Measurements from ENCODE around the gene BAZ1A.
"Not testable (repeated sequence)": the region's sequence is repeated elsewhere in the genome, so short reads cannot be mapped to it uniquely, and the experiment has no call there.

BAZ1A gene

GRCh38 chr14:34806257-34806656, 68.9 kb downstream of the BAZ1A start:
- H3K18ac ChIP-seq (ENCODE audit: low read length) = no peak overlapping the region
- no peak overlapping the region for H3K4ac ChIP-seq (ENCODE audit: low read depth, low read length)
- DNase-seq = no peak
- H3K79me2 ChIP-seq (ENCODE audit: control insufficient read depth, insufficient read depth, low read length) = no peaks in the 10 kb centered on the region
- no peaks in the 10 kb centered on the region for H3K4me1 ChIP-seq (ENCODE audit: control insufficient read depth, low read depth, low read length)
- H4K5ac ChIP-seq (ENCODE audit: low read length) = no peak overlapping the region
- H2BK120ac ChIP-seq (ENCODE audit: low read depth, low read length) = no peak overlapping the region
- no CpG with 5 or more reads among the region's 3 CpGs for WGBS (ENCODE audit: extremely low coverage, insufficient coverage, low lambda C conversion rate)
- no peaks in the 10 kb centered on the region for H3K79me1 ChIP-seq (ENCODE audit: low read length)
- no peak overlapping the region for H3K4me3 ChIP-seq (ENCODE audit: low read length)
- H3K27me3 ChIP-seq (ENCODE audit: insufficient read depth, low read length, poor library complexity) = no peaks in the 10 kb centered on the region
- no peak overlapping the region for H3K9ac ChIP-seq (ENCODE audit: low read length)
- no peak overlapping the region for H3K56ac ChIP-seq (ENCODE audit: low read length)
- no peak overlapping the region for H2BK15ac ChIP-seq (replicated peaks; ENCODE audit: low read depth)
- peaks cover 1% of the 10 kb centered on the region for H3K36me3 ChIP-seq (ENCODE audit: control insufficient read depth, insufficient read depth, low read length)
- no peak overlapping the region for H2AK5ac ChIP-seq (ENCODE audit: low read length)
- no peak overlapping the region for H3K4me2 ChIP-seq (ENCODE audit: low read length)
- H3K27ac ChIP-seq (ENCODE audit: low read depth, low read length) = no peak overlapping the region
- no peak overlapping the region for H2BK5ac ChIP-seq (ENCODE audit: low read length)
- no peak overlapping the region for H4K8ac ChIP-seq (ENCODE audit: low read depth, low read length)
- H3K23ac ChIP-seq (ENCODE audit: low read length) = no peak overlapping the region

DNA sequence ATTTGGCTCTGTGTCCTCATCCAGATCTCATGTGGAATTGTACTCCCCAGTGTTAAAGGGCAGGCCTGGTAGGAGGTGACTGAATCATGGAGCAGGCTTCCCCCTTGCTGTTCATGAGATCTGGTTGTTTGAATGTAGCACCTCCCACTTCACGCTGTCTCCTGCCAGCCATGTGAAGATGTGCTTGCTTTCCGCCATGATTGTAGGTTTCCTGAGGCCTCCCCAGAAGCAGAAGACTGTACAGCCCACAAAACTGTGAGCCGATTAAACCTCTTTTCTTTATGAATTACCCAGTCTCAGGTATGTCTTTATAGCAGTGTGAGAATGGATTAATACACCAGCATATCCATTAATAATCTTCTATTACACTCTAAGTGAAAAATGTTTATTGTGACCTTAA, 70.2 kb downstream of the BAZ1A start:
- Histone ChIP-seq H2BK120ac (ENCODE audit: low read depth, low read length) (no peak overlapping the region), H2AK5ac (ENCODE audit: low read length) (no peak overlapping the region), H3K36me3 (ENCODE audit: control insufficient read depth, insufficient read depth, low read length) (peaks cover 1% of the 10 kb centered on the region), H2BK15ac (replicated peaks; ENCODE audit: low read depth) (no peak overlapping the region), H4K5ac (ENCODE audit: low read length) (no peak overlapping the region), H3K79me2 (ENCODE audit: control insufficient read depth, insufficient read depth, low read length) (no peaks in the 10 kb centered on the region), H3K4ac (ENCODE audit: low read depth, low read length) (no peak overlapping the region), H3K27ac (ENCODE audit: low read depth, low read length) (no peak overlapping the region), H3K4me2 (ENCODE audit: low read length) (no peak overlapping the region), H3K27me3 (ENCODE audit: insufficient read depth, low read length, poor library complexity) (no peaks in the 10 kb centered on the region), H3K9ac (ENCODE audit: low read length) (no peak overlapping the region), H3K56ac (ENCODE audit: low read length) (no peak overlapping the region), H3K4me1 (ENCODE audit: control insufficient read depth, low read depth, low read length) (no peaks in the 10 kb centered on the region), H3K4me3 (ENCODE audit: low read length) (no peak overlapping the region), H3K79me1 (ENCODE audit: low read length) (no peaks in the 10 kb centered on the region), H4K8ac (ENCODE audit: low read depth, low read length) (no peak overlapping the region), H3K23ac (ENCODE audit: low read length) (no peak overlapping the region), H2BK5ac (ENCODE audit: low read length) (no peak overlapping the region), H3K18ac (ENCODE audit: low read length) (no peak overlapping the region)
- DNase-seq = peak; percentile 30
- no CpG with 5 or more reads among the region's 3 CpGs for WGBS (ENCODE audit: extremely low coverage, insufficient coverage, low lambda C conversion rate)

DNA sequence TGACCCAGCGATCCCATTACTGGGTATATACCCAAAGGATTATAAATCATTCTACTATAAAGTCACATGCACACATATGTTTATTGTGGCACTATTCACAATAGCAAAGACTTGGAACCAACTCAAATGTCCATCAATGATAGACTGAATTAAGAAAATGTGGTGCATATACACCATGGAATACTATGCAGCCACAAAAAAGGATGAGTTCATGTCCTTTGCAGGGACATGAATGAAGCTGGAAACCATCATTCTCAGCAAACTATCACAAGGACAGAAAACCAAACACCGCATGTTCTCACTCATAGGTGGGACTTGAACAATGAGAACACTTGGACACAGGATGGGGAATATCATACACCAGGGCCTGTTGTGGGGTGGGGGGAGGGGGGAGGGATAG, 76.3 kb downstream of the BAZ1A start:
- H2BK120ac ChIP-seq (ENCODE audit: low read depth, low read length); H3K4ac ChIP-seq (ENCODE audit: low read depth, low read length); H3K4me3 ChIP-seq (ENCODE audit: low read length); H3K79me2 ChIP-seq (ENCODE audit: control insufficient read depth, insufficient read depth, low read length); H3K56ac ChIP-seq (ENCODE audit: low read length); H3K18ac ChIP-seq (ENCODE audit: low read length); H3K9ac ChIP-seq (ENCODE audit: low read length); H2BK5ac ChIP-seq (ENCODE audit: low read length); H4K5ac ChIP-seq (ENCODE audit: low read length); H2BK15ac ChIP-seq (replicated peaks; ENCODE audit: low read depth); H3K27ac ChIP-seq (ENCODE audit: low read depth, low read length); DNase-seq; H3K23ac ChIP-seq (ENCODE audit: low read length); H3K36me3 ChIP-seq (ENCODE audit: control insufficient read depth, insufficient read depth, low read length); H4K8ac ChIP-seq (ENCODE audit: low read depth, low read length); H3K79me1 ChIP-seq (ENCODE audit: low read length); H3K27me3 ChIP-seq (ENCODE audit: insufficient read depth, low read length, poor library complexity); H3K4me2 ChIP-seq (ENCODE audit: low read length); H3K4me1 ChIP-seq (ENCODE audit: control insufficient read depth, low read depth, low read length); H2AK5ac ChIP-seq (ENCODE audit: low read length): not testable (repeated sequence)
- WGBS (ENCODE audit: extremely low coverage, insufficient coverage, low lambda C conversion rate) = no CpG with 5 or more reads among the region's 2 CpGs

DNA sequence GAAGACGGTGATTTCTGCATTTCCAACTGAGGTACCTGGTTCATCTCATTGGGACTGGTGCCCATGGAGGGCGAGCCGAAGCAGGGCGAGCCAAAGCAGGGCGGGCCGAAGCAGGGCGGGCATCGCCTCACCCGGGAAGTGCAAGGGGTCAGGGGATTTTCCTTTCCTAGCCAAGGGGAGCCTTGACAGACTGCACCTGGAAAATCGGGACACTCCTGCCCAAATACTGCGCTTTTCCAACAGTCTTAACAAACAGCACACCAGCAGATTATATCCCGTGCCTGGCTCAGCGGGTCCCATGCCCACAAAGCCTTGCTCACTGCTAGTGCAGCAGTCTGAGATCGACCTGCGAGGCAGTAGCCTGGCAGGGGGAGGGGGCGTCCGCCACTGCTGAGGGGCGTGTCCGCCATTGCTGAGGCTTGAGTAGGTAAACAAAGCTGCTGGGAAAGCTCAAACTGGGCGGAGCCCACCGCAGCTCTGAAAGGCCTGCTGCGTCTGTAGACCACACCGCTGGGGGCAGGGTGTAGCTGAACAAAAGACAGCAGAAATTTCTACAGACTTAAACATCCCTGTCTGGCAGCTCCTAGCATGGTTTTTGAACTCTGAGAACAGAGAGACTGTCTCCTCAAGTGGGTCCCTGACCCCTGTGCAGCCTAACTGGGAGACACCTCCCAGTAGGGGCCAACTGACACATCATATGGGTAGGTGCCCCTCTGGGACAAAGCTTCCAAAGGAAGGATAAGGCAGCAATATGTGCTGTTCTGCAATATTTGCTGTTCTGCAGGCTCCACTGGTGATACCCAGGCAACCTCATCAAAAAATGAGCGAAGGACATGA, 77.2 kb downstream of the BAZ1A start:
- no peak overlapping the region for H4K8ac ChIP-seq (ENCODE audit: low read depth, low read length)
- H3K36me3 ChIP-seq (ENCODE audit: control insufficient read depth, insufficient read depth, low read length) = peaks cover 5% of the 10 kb centered on the region
- no peak overlapping the region for H3K4me3 ChIP-seq (ENCODE audit: low read length)
- H3K18ac ChIP-seq (ENCODE audit: low read length) = no peak overlapping the region
- H2BK5ac ChIP-seq (ENCODE audit: low read length) = no peak overlapping the region
- H2BK15ac ChIP-seq (replicated peaks; ENCODE audit: low read depth) = no peak overlapping the region
- H3K56ac ChIP-seq (ENCODE audit: low read length) = no peak overlapping the region
- H3K27me3 ChIP-seq (ENCODE audit: insufficient read depth, low read length, poor library complexity) = no peaks in the 10 kb centered on the region
- no CpG with 5 or more reads among the region's 24 CpGs for WGBS (ENCODE audit: extremely low coverage, insufficient coverage, low lambda C conversion rate)
- H4K5ac ChIP-seq (ENCODE audit: low read length) = no peak overlapping the region
- no peak overlapping the region for H3K9ac ChIP-seq (ENCODE audit: low read length)
- DNase-seq = peak; percentile 9
- no peaks in the 10 kb centered on the region for H3K4me1 ChIP-seq (ENCODE audit: control insufficient read depth, low read depth, low read length)
- H3K4ac ChIP-seq (ENCODE audit: low read depth, low read length) = no peak overlapping the region
- no peak overlapping the region for H3K4me2 ChIP-seq (ENCODE audit: low read length)
- H2AK5ac ChIP-seq (ENCODE audit: low read length) = no peak overlapping the region
- H2BK120ac ChIP-seq (ENCODE audit: low read depth, low read length) = no peak overlapping the region
- no peak overlapping the region for H3K23ac ChIP-seq (ENCODE audit: low read length)
- no peaks in the 10 kb centered on the region for H3K79me1 ChIP-seq (ENCODE audit: low read length)
- H3K79me2 ChIP-seq (ENCODE audit: control insufficient read depth, insufficient read depth, low read length) = no peaks in the 10 kb centered on the region
- no peak overlapping the region for H3K27ac ChIP-seq (ENCODE audit: low read depth, low read length)

GRCh38 chr14:34796902-34797301, 78.3 kb downstream of the BAZ1A start:
- no peak for DNase-seq
- Histone ChIP-seq H3K4me2 (ENCODE audit: low read length) (no peak overlapping the region), H2BK120ac (ENCODE audit: low read depth, low read length) (no peak overlapping the region), H3K56ac (ENCODE audit: low read length) (no peak overlapping the region), H4K5ac (ENCODE audit: low read length) (no peak overlapping the region), H2BK5ac (ENCODE audit: low read length) (no peak overlapping the region), H3K23ac (ENCODE audit: low read length) (no peak overlapping the region), H3K27ac (ENCODE audit: low read depth, low read length) (no peak overlapping the region), H3K4me3 (ENCODE audit: low read length) (no peak overlapping the region), H3K79me1 (ENCODE audit: low read length) (no peaks in the 10 kb centered on the region), H3K36me3 (ENCODE audit: control insufficient read depth, insufficient read depth, low read length) (peaks cover 4% of the 10 kb centered on the region), H3K27me3 (ENCODE audit: insufficient read depth, low read length, poor library complexity) (no peaks in the 10 kb centered on the region), H3K9ac (ENCODE audit: low read length) (no peak overlapping the region), H3K4ac (ENCODE audit: low read depth, low read length) (no peak overlapping the region), H3K79me2 (ENCODE audit: control insufficient read depth, insufficient read depth, low read length) (no peaks in the 10 kb centered on the region), H2AK5ac (ENCODE audit: low read length) (no peak overlapping the region), H4K8ac (ENCODE audit: low read depth, low read length) (no peak overlapping the region), H3K4me1 (ENCODE audit: control insufficient read depth, low read depth, low read length) (no peaks in the 10 kb centered on the region), H3K18ac (ENCODE audit: low read length) (no peak overlapping the region), H2BK15ac (replicated peaks; ENCODE audit: low read depth) (no peak overlapping the region)
- no CpG with 5 or more reads among the region's 1 CpG for WGBS (ENCODE audit: extremely low coverage, insufficient coverage, low lambda C conversion rate)

DNA sequence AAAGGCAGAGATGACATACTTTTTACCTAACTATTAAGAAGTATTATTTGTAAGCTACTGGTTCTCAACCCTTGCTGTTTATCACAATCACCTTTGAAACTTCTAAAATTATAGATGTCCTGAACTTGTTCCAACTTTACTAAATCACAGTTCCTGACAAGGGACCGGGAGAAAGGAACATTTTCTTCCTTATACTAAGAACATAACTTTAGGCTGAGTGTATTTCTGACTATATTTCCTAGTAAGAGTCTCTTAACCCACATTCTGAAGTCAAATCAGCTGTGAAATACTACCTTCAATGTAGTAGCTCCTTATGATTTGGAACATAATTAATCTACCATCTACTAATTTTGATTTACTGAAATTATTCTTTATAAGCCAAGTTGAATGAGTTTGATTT, 80.2 kb downstream of the BAZ1A start:
- Histone ChIP-seq H3K56ac (ENCODE audit: low read length) (no peak overlapping the region), H2BK120ac (ENCODE audit: low read depth, low read length) (no peak overlapping the region)
- no peak for DNase-seq

More for the DNA sequence above, 80.2 kb downstream of the BAZ1A start:
- Histone ChIP-seq H3K4me3 (ENCODE audit: low read length) (no peak overlapping the region), H3K27ac (ENCODE audit: low read depth, low read length) (no peak overlapping the region), H3K4ac (ENCODE audit: low read depth, low read length) (no peak overlapping the region), H3K79me1 (ENCODE audit: low read length) (no peaks in the 10 kb centered on the region), H3K36me3 (ENCODE audit: control insufficient read depth, insufficient read depth, low read length) (peaks cover 4% of the 10 kb centered on the region), H3K27me3 (ENCODE audit: insufficient read depth, low read length, poor library complexity) (no peaks in the 10 kb centered on the region), H3K9ac (ENCODE audit: low read length) (no peak overlapping the region), H3K23ac (ENCODE audit: low read length) (no peak overlapping the region), H3K18ac (ENCODE audit: low read length) (no peak overlapping the region), H3K4me2 (ENCODE audit: low read length) (no peak overlapping the region), H2AK5ac (ENCODE audit: low read length) (no peak overlapping the region), H2BK15ac (replicated peaks; ENCODE audit: low read depth) (no peak overlapping the region), H4K5ac (ENCODE audit: low read length) (no peak overlapping the region), H4K8ac (ENCODE audit: low read depth, low read length) (no peak overlapping the region), H3K4me1 (ENCODE audit: control insufficient read depth, low read depth, low read length) (no peaks in the 10 kb centered on the region), H3K79me2 (ENCODE audit: control insufficient read depth, insufficient read depth, low read length) (no peaks in the 10 kb centered on the region), H2BK5ac (ENCODE audit: low read length) (no peak overlapping the region)
- no CpG with 5 or more reads among the region's 1 CpG for WGBS (ENCODE audit: extremely low coverage, insufficient coverage, low lambda C conversion rate)

All from mesendoderm (in vitro differentiated cells).